HCT116 (cell line): ENCODE results near the gene TEKTIP1.
"Not testable (repeated sequence)": the region's sequence is repeated elsewhere in the genome, so short reads cannot be mapped to it uniquely, and the experiment has no call there.

ENCODE experiments used
- EGR1 ChIP-seq: IDR thresholded peaks from 2 replicates; pipeline ENCODE4 v1.6.1; 2012; ENCODE audit warnings: low read depth
- EZH2 ChIP-seq: fragments of 200-600 bp; sonication (generic); IDR thresholded peaks from 2 replicates; pipeline ENCODE4 v1.6.1; 2017; ENCODE audit warnings: antibody characterized with exemption, mixed run types
- EZH2phosphoT487 ChIP-seq: fragments of 200-600 bp; IDR thresholded peaks from 2 replicates; pipeline ENCODE4 v1.6.1; 2018; ENCODE audit warnings: antibody characterized with exemption, borderline replicate concordance
- POLR2A ChIP-seq: IDR thresholded peaks from 2 replicates; pipeline ENCODE4 v1.7.0; 2011; ENCODE audit warnings: borderline replicate concordance; ENCODE audit not compliant: insufficient read depth, insufficient read length; ENCODE audit errors: extremely low read depth
- SP1 ChIP-seq: IDR thresholded peaks from 2 replicates; pipeline ENCODE4 v1.6.1; 2012; ENCODE audit warnings: low read depth
- SRF ChIP-seq: IDR thresholded peaks from 2 replicates; pipeline ENCODE4 v1.6.1; 2012; ENCODE audit warnings: low read depth
- TCF7L2 ChIP-seq: IDR thresholded peaks from 2 replicates; pipeline ENCODE4 v1.7.0; 2011; ENCODE audit warnings: borderline replicate concordance, inconsistent platforms; ENCODE audit not compliant: insufficient read depth, insufficient read length; ENCODE audit errors: extremely low read depth
- ZFX ChIP-seq: fragments of 450-650 bp; IDR thresholded peaks from 2 replicates; pipeline ENCODE4 v1.6.1; 2017
- TF ChIP-seq, protein P1 (sequence below), 3 experiments: fragments of 200-600 bp in 1 of 3; sonication (generic) in 1 of 3; IDR thresholded peaks in 2 of 3; conservative IDR thresholded peaks in 1 of 3; 2 replicates each; pipeline ENCODE4 v1.5.1; 2012 to 2017; ENCODE audit warnings: low read depth in 2 of 3, low read length in 2 of 3, antibody characterized with exemption in 1 of 3, borderline replicate concordance in 1 of 3, control low read depth in 1 of 3, mild to moderate bottlenecking in 1 of 3, mixed read lengths in 1 of 3, mixed run types in 1 of 3, moderate library complexity in 1 of 3; ENCODE audit not compliant: insufficient read depth in 1 of 3
- TF ChIP-seq, protein P2 (sequence below): IDR thresholded peaks from 2 replicates; pipeline ENCODE4 v1.6.1; 2011; ENCODE audit warnings: mild to moderate bottlenecking, low read length, moderate library complexity; ENCODE audit not compliant: insufficient replicate concordance; ENCODE audit errors: extremely low read depth
- TF ChIP-seq, protein P3 (sequence below): IDR thresholded peaks from 2 replicates; pipeline ENCODE4 v1.6.1; 2012
- TF ChIP-seq, protein P4 (sequence below): IDR thresholded peaks from 2 replicates; pipeline ENCODE4 v1.6.1; 2012

DNA sequence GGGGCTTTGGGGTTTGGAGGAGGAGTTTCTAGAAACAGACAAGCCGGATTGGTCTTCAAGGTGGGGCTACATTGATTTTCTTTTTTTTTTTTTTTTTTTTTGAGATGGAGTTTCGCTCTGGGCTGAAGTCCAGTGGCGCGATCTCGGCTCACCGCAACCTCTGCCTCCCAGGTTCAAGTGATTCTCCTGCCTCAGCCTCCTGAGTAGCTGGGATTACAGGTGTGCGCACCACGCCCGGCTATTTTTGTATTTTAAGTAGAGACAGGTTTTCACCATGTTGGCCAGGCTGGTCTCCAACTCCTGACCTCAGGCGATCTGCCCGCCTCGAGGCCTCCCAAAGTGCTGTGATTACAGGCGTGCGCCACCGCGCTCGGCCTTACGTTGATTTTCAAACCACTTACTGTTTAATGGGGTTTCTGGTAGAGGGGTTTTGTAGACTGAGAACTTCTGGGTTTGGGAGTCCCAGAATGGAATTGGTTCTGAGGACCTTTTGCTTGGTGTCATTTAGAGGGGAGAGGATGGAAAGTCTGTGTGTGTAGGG lies 30.8 kb upstream of the TEKTIP1 start:
- TF ChIP-seq, protein P1, sequence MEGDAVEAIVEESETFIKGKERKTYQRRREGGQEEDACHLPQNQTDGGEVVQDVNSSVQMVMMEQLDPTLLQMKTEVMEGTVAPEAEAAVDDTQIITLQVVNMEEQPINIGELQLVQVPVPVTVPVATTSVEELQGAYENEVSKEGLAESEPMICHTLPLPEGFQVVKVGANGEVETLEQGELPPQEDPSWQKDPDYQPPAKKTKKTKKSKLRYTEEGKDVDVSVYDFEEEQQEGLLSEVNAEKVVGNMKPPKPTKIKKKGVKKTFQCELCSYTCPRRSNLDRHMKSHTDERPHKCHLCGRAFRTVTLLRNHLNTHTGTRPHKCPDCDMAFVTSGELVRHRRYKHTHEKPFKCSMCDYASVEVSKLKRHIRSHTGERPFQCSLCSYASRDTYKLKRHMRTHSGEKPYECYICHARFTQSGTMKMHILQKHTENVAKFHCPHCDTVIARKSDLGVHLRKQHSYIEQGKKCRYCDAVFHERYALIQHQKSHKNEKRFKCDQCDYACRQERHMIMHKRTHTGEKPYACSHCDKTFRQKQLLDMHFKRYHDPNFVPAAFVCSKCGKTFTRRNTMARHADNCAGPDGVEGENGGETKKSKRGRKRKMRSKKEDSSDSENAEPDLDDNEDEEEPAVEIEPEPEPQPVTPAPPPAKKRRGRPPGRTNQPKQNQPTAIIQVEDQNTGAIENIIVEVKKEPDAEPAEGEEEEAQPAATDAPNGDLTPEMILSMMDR (IDR thresholded peaks at IDR 0.05 in 2 of 3, conservative IDR thresholded peaks at IDR 0.05 in 1 of 3; ENCODE audit: borderline replicate concordance in 1 of 3, insufficient read depth in 1 of 3, low read depth in 2 of 3, low read length in 2 of 3) = not testable (repeated sequence)
- not testable (repeated sequence) for TF ChIP-seq EZH2, SRF, EZH2phosphoT487, TCF7L2, POLR2A, EGR1, ZFX, SP1
- TF ChIP-seq, protein P2, sequence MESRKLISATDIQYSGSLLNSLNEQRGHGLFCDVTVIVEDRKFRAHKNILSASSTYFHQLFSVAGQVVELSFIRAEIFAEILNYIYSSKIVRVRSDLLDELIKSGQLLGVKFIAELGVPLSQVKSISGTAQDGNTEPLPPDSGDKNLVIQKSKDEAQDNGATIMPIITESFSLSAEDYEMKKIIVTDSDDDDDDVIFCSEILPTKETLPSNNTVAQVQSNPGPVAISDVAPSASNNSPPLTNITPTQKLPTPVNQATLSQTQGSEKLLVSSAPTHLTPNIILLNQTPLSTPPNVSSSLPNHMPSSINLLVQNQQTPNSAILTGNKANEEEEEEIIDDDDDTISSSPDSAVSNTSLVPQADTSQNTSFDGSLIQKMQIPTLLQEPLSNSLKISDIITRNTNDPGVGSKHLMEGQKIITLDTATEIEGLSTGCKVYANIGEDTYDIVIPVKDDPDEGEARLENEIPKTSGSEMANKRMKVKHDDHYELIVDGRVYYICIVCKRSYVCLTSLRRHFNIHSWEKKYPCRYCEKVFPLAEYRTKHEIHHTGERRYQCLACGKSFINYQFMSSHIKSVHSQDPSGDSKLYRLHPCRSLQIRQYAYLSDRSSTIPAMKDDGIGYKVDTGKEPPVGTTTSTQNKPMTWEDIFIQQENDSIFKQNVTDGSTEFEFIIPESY = not testable (repeated sequence)
- TF ChIP-seq, protein P3, sequence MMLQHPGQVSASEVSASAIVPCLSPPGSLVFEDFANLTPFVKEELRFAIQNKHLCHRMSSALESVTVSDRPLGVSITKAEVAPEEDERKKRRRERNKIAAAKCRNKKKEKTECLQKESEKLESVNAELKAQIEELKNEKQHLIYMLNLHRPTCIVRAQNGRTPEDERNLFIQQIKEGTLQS = not testable (repeated sequence)
- TF ChIP-seq, protein P4, sequence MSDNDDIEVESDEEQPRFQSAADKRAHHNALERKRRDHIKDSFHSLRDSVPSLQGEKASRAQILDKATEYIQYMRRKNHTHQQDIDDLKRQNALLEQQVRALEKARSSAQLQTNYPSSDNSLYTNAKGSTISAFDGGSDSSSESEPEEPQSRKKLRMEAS = not testable (repeated sequence)
